ENCODE results near the gene ANKRD11.

DNA sequence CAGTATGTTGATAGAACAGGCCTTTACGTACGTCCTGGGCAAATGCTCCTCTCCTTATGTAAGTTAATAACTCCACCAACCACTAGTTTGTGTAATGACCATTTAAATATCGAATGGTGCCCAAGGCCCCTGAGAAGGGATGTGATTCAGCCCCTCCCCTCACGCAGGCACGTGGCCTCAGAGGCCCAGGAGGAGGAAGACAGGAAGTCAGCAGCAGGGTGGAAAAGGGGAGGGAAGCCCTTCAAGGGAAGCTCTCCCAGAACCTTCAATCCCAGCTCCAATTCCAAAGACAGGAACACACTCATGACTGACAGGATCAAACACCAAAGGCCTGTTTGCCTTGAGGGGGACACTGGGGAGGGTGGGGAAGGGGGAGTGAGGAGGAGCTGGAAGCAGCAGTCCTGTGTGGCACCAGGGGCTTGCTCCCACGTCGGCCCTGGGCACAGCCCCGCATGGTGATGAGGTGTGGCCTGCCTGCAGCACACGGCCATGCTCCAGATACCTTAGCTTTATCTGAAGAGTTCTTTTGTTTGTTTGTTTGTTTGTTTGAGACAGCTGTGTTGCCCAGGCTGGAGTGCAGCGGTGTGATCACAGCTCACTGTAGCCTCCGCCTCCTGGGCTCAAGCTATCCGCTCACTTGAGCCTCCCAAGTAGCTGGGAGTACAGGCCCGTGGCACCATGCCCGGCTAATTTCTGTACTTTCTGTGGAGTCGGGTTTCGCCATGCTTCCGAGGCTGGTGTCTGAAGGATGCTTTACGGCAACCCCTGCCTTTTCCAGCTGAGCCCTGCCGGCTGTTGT is 167.8 kb downstream of the ANKRD11 start:
- TF ChIP-seq, protein P1, sequence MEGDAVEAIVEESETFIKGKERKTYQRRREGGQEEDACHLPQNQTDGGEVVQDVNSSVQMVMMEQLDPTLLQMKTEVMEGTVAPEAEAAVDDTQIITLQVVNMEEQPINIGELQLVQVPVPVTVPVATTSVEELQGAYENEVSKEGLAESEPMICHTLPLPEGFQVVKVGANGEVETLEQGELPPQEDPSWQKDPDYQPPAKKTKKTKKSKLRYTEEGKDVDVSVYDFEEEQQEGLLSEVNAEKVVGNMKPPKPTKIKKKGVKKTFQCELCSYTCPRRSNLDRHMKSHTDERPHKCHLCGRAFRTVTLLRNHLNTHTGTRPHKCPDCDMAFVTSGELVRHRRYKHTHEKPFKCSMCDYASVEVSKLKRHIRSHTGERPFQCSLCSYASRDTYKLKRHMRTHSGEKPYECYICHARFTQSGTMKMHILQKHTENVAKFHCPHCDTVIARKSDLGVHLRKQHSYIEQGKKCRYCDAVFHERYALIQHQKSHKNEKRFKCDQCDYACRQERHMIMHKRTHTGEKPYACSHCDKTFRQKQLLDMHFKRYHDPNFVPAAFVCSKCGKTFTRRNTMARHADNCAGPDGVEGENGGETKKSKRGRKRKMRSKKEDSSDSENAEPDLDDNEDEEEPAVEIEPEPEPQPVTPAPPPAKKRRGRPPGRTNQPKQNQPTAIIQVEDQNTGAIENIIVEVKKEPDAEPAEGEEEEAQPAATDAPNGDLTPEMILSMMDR (IDR thresholded peaks at IDR 0.05; ENCODE audit: extremely low read depth in 1 of 2, insufficient read depth in 1 of 2, low read depth in 1 of 2, low read length in 2 of 2), result no peak
- TF ChIP-seq POLR2A (IDR thresholded peaks at IDR 0.05; ENCODE audit: low read depth, low read length) (no peak), POLR2AphosphoS5 (IDR thresholded peaks at IDR 0.05; ENCODE audit: insufficient read depth, low read depth, low read length) (peak; percentile 62), EZH2 (IDR thresholded peaks at IDR 0.05; ENCODE audit: borderline replicate concordance, low read depth, low read length, severe bottlenecking) (no peak), GATA2 (IDR thresholded peaks at IDR 0.05; ENCODE audit: insufficient read depth, insufficient read length, low read depth, low read length) (no peak)
- TF ChIP-seq, protein P2, sequence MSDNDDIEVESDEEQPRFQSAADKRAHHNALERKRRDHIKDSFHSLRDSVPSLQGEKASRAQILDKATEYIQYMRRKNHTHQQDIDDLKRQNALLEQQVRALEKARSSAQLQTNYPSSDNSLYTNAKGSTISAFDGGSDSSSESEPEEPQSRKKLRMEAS (IDR thresholded peaks at IDR 0.05; ENCODE audit: insufficient read depth, insufficient read length), result peak; percentile 90
